ENCODE measurements around the gene GTSE1.
"Not testable (repeated sequence)": the region's sequence is repeated elsewhere in the genome, so short reads cannot be mapped to it uniquely, and the experiment has no call there.

Gene GTSE1

GRCh38 chr22:46295277-46295971 is 1.2 kb upstream of the GTSE1 start:
- no peaks in the 10 kb centered on the region for H3K9me3 ChIP-seq (ENCODE audit: control insufficient read depth, insufficient read depth, low read length)
- peaks cover 9% of the 10 kb centered on the region; the same call in 1 of the 2 replicates for H3K36me3 ChIP-seq (ENCODE audit: insufficient read depth, low read length)
- H3K4me1 ChIP-seq (ENCODE audit: insufficient read depth, low read length): peaks cover 4% of the 10 kb centered on the region; the same call in 1 of the 2 replicates
- H3K9ac ChIP-seq (ENCODE audit: low read depth, low read length): peak overlapping the region; percentile 86; the same call in 1 of the 2 replicates

GRCh38 chr22:46297151-46297812 is 612 bp downstream of the GTSE1 start:
- peaks cover 4% of the 10 kb centered on the region; the same call in 1 of the 2 replicates for H3K4me1 ChIP-seq (ENCODE audit: insufficient read depth, low read length)
- peaks cover 14% of the 10 kb centered on the region for H3K36me3 ChIP-seq (ENCODE audit: insufficient read depth, low read length)
- H3K9me3 ChIP-seq (ENCODE audit: control insufficient read depth, insufficient read depth, low read length): no peaks in the 10 kb centered on the region
- H3K9ac ChIP-seq (ENCODE audit: low read depth, low read length): peak overlapping the region; percentile 86

- H3K4me1 ChIP-seq (ENCODE audit: insufficient read depth, low read length): no peaks in the 10 kb centered on the region
- H3K9ac ChIP-seq (ENCODE audit: low read depth, low read length): no peak overlapping the region
- H3K9me3 ChIP-seq (ENCODE audit: control insufficient read depth, insufficient read depth, low read length): no peaks in the 10 kb centered on the region
- peaks cover 14% of the 10 kb centered on the region for H3K36me3 ChIP-seq (ENCODE audit: insufficient read depth, low read length)
These were observed 2.4 kb downstream of the GTSE1 start for GRCh38 chr22:46299101-46299500.

- no peaks in the 10 kb centered on the region for H3K9me3 ChIP-seq (ENCODE audit: control insufficient read depth, insufficient read depth, low read length)
- H3K4me1 ChIP-seq (ENCODE audit: insufficient read depth, low read length): no peaks in the 10 kb centered on the region
- H3K9ac ChIP-seq (ENCODE audit: low read depth, low read length): no peak overlapping the region
- peaks cover 14% of the 10 kb centered on the region for H3K36me3 ChIP-seq (ENCODE audit: insufficient read depth, low read length)
These were observed 3.8 kb downstream of the GTSE1 start for GRCh38 chr22:46300491-46300890.

- Histone ChIP-seq H3K9ac (ENCODE audit: low read depth, low read length) (no peak overlapping the region), H3K9me3 (ENCODE audit: control insufficient read depth, insufficient read depth, low read length) (no peaks in the 10 kb centered on the region), H3K4me1 (ENCODE audit: insufficient read depth, low read length) (no peaks in the 10 kb centered on the region), H3K36me3 (ENCODE audit: insufficient read depth, low read length) (peaks cover 14% of the 10 kb centered on the region)
These were observed 6.8 kb downstream of the GTSE1 start for GRCh38 chr22:46303347-46303965.

- no peaks in the 10 kb centered on the region for H3K4me1 ChIP-seq (ENCODE audit: insufficient read depth, low read length)
- peaks cover 9% of the 10 kb centered on the region; the same call in 1 of the 2 replicates for H3K36me3 ChIP-seq (ENCODE audit: insufficient read depth, low read length)
- H3K9me3 ChIP-seq (ENCODE audit: control insufficient read depth, insufficient read depth, low read length): no peaks in the 10 kb centered on the region
- no peak overlapping the region for H3K9ac ChIP-seq (ENCODE audit: low read depth, low read length)
These were observed 11.8 kb downstream of the GTSE1 start for GRCh38 chr22:46308283-46308988.

GRCh38 chr22:46309526-46310085 is 12.9 kb downstream of the GTSE1 start:
- H3K9ac ChIP-seq (ENCODE audit: low read depth, low read length): no peak overlapping the region

GRCh38 chr22:46312056-46312455 is 15.4 kb downstream of the GTSE1 start:
- H3K9me3 ChIP-seq (ENCODE audit: control insufficient read depth, insufficient read depth, low read length): no peaks in the 10 kb centered on the region
- peaks cover 13% of the 10 kb centered on the region for H3K36me3 ChIP-seq (ENCODE audit: insufficient read depth, low read length)
- H3K9ac ChIP-seq (ENCODE audit: low read depth, low read length): no peak overlapping the region
- H3K4me1 ChIP-seq (ENCODE audit: insufficient read depth, low read length): no peaks in the 10 kb centered on the region

More at GRCh38 chr22:46309526-46310085, 12.9 kb downstream of the GTSE1 start:
- H3K4me1 ChIP-seq (ENCODE audit: insufficient read depth, low read length): no peaks in the 10 kb centered on the region
- H3K36me3 ChIP-seq (ENCODE audit: insufficient read depth, low read length): peaks cover 9% of the 10 kb centered on the region; the same call in 1 of the 2 replicates
- no peaks in the 10 kb centered on the region for H3K9me3 ChIP-seq (ENCODE audit: control insufficient read depth, insufficient read depth, low read length)

GRCh38 chr22:46312848-46313247 is 16.2 kb downstream of the GTSE1 start:
- H3K36me3 ChIP-seq (ENCODE audit: insufficient read depth, low read length): peaks cover 13% of the 10 kb centered on the region
- not testable (repeated sequence) for H3K4me1 ChIP-seq (ENCODE audit: insufficient read depth, low read length); H3K9me3 ChIP-seq (ENCODE audit: control insufficient read depth, insufficient read depth, low read length); H3K9ac ChIP-seq (ENCODE audit: low read depth, low read length)

- Histone ChIP-seq H3K4me1 (ENCODE audit: insufficient read depth, low read length) (no peaks in the 10 kb centered on the region), H3K9me3 (ENCODE audit: control insufficient read depth, insufficient read depth, low read length) (no peaks in the 10 kb centered on the region), H3K36me3 (ENCODE audit: insufficient read depth, low read length) (peaks cover 8% of the 10 kb centered on the region)
These were observed 19.3 kb downstream of the GTSE1 start for GRCh38 chr22:46315976-46316375.

GRCh38 chr22:46317646-46318045 is 21.0 kb downstream of the GTSE1 start:
- Histone ChIP-seq H3K4me1 (ENCODE audit: insufficient read depth, low read length) (no peaks in the 10 kb centered on the region), H3K36me3 (ENCODE audit: insufficient read depth, low read length) (peaks cover 8% of the 10 kb centered on the region)

More at GRCh38 chr22:46315976-46316375, 19.3 kb downstream of the GTSE1 start:
- no peak overlapping the region for H3K9ac ChIP-seq (ENCODE audit: low read depth, low read length)

GRCh38 chr22:46318576-46318975 is 21.9 kb downstream of the GTSE1 start:
- Histone ChIP-seq H3K4me1 (ENCODE audit: insufficient read depth, low read length) (no peaks in the 10 kb centered on the region), H3K36me3 (ENCODE audit: insufficient read depth, low read length) (peaks cover 8% of the 10 kb centered on the region), H3K9ac (ENCODE audit: low read depth, low read length) (no peak overlapping the region), H3K9me3 (ENCODE audit: control insufficient read depth, insufficient read depth, low read length) (no peaks in the 10 kb centered on the region)

More at GRCh38 chr22:46317646-46318045, 21.0 kb downstream of the GTSE1 start:
- Histone ChIP-seq H3K9ac (ENCODE audit: low read depth, low read length) (no peak overlapping the region), H3K9me3 (ENCODE audit: control insufficient read depth, insufficient read depth, low read length) (no peaks in the 10 kb centered on the region)

GRCh38 chr22:46319319-46319718 is 22.6 kb downstream of the GTSE1 start:
- no peaks in the 10 kb centered on the region for H3K9me3 ChIP-seq (ENCODE audit: control insufficient read depth, insufficient read depth, low read length)
- no peak overlapping the region for H3K9ac ChIP-seq (ENCODE audit: low read depth, low read length)
- H3K36me3 ChIP-seq (ENCODE audit: insufficient read depth, low read length): peaks cover 11% of the 10 kb centered on the region
- H3K4me1 ChIP-seq (ENCODE audit: insufficient read depth, low read length): no peaks in the 10 kb centered on the region

GRCh38 chr22:46320166-46320710 is 23.6 kb downstream of the GTSE1 start:
- H3K4me1 ChIP-seq (ENCODE audit: insufficient read depth, low read length): no peaks in the 10 kb centered on the region
- peaks cover 11% of the 10 kb centered on the region for H3K36me3 ChIP-seq (ENCODE audit: insufficient read depth, low read length)
- H3K9me3 ChIP-seq (ENCODE audit: control insufficient read depth, insufficient read depth, low read length): no peaks in the 10 kb centered on the region
- H3K9ac ChIP-seq (ENCODE audit: low read depth, low read length): no peak overlapping the region

Data from ES-I3 (cell line).